COR-L47 (cell line): ENCODE results near the gene THAP12.

Experiments used
- DNase-seq: peaks from one replicate; lab custom pipeline; 2025; lab: John Stamatoyannopoulos, UW

THAP12 gene

DNA sequence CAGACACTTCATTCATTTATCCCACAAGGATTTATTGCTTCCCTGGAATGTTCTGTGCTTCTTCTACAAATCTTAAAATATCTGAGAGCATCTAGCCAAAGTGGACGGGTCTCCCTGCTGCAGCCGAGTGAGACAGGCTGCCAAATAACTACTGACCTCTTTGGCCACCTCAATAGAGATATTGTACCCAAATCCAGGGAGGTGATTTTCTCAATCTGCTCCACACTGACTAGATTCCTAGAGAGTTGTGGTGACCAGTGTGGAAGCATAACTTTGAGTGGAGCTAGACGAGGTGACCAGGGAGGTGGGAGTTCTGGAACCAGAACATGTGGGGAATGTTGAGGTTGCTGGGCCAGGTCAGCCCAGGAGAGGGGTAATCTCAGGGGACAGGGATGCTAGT lies 77.5 kb downstream of the THAP12 start:
- DNase-seq, result no peak

DNA sequence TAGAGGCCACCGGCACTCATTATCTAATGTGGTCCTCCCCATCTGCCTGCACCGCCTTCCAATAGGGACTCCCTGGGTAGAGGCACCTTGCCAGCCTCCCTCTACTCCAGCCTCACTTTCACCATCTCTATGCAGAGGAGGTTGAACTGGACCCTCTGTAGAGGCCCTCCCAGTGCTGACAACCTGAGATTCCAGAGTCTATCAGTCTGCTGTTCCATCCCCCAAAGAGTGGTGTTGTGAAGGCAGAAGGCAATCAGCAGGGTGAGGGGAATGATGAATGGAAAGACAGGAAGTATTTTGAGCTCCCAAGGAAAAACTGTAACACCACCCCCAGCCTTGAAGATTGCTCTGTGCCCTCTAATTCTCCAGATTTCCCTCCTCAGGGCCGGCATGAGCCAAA lies 77.9 kb downstream of the THAP12 start:
- no peak for DNase-seq
